ENCODE measurements around the gene PTRH1.
A peak's percentile ranks its signal among the peaks of the same experiment; 100 is the strongest.

The PTRH1 gene

GRCh38 chr9:127739614-127740330, 24.3 kb upstream of the PTRH1 start:
- DNase-seq, result no peak

- no peak for DNase-seq
Observed at GRCh38 chr9:127738666-127739065, 23.2 kb upstream of the PTRH1 start.

GRCh38 chr9:127735530-127736185, 20.2 kb upstream of the PTRH1 start:
- DNase-seq, result no peak

GRCh38 chr9:127734747-127735529, 19.5 kb upstream of the PTRH1 start, which contains the start of gene TOR2A:
TOR2A (minus strand) TSS chr9:127735294; CDS start chr9:127735270, 24 bp downstream.
- DNase-seq, result peak; percentile 84

GRCh38 chr9:127734247-127734746, 18.8 kb upstream of the PTRH1 start:
- DNase-seq, result no peak

GRCh38 chr9:127733614-127734013, 18.2 kb upstream of the PTRH1 start:
- no peak for DNase-seq

GRCh38 chr9:127732444-127732843, 17.0 kb upstream of the PTRH1 start:
- DNase-seq, result no peak

GRCh38 chr9:127731938-127732337, 16.5 kb upstream of the PTRH1 start:
- no peak for DNase-seq

- no peak for DNase-seq
Observed at GRCh38 chr9:127730799-127731410, 15.4 kb upstream of the PTRH1 start.

GRCh38 chr9:127730262-127730661, 14.8 kb upstream of the PTRH1 start:
- DNase-seq, result no peak

- no peak for DNase-seq
Observed at GRCh38 chr9:127729522-127730256, 14.2 kb upstream of the PTRH1 start.

GRCh38 chr9:127728808-127729207, 13.3 kb upstream of the PTRH1 start:
- DNase-seq, result no peak

- DNase-seq, result no peak
Observed at GRCh38 chr9:127726871-127727270, 11.4 kb upstream of the PTRH1 start.

- DNase-seq, result no peak
Observed at GRCh38 chr9:127724012-127724411, 8.5 kb upstream of the PTRH1 start.

- no peak for DNase-seq
Observed at GRCh38 chr9:127723444-127723843, 8.0 kb upstream of the PTRH1 start.

GRCh38 chr9:127723013-127723412, 7.5 kb upstream of the PTRH1 start:
- DNase-seq, result no peak

- DNase-seq, result no peak
Observed at GRCh38 chr9:127722055-127722745, 6.7 kb upstream of the PTRH1 start.

- DNase-seq, result no peak
Observed at GRCh38 chr9:127721391-127721821, 5.9 kb upstream of the PTRH1 start.

- DNase-seq, result no peak
Observed at GRCh38 chr9:127720865-127721227, 5.4 kb upstream of the PTRH1 start.

- DNase-seq, result no peak
Observed at GRCh38 chr9:127720031-127720864, 4.8 kb upstream of the PTRH1 start.

- DNase-seq, result no peak
Observed at GRCh38 chr9:127717766-127718165, 2.3 kb upstream of the PTRH1 start.
